ENCODE results near the gene KRR1. TPM values are rescaled to one million over a fixed set of nuclear protein-coding genes. Genes with fewer than 3 reads are reported as not detected.
"Not testable (repeated sequence)": the region's sequence is repeated elsewhere in the genome, so short reads cannot be mapped to it uniquely, and the experiment has no call there.

Gene KRR1
- total and polyA plus RNA-seq, 2 of the 13 experiments (the other 11 are each of a cell fraction or from before 2014, with no cell fraction given): 19.3 to 103 TPM

DNA sequence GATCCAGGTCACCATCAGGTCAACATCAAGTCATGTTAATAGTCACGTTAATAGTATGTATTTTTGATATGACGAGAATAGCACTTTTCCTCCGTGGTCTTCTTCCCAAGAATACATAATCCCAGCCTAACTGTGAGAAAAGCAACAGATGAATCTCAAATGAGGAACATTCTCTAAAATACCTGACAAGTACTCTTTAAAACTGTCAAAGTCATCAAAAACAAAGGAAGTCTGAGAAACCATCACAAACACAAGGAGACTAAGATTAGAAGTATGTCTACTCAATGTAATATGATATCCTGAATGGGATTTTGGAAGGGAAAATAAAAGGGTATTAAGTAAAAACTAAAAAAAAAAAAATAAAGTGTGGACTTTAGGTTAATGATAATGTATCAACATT lies 67.7 kb downstream of the KRR1 start:
- ATAC-seq (no peak), DNase-seq (ENCODE audit: low spot score) (no peak), FAIRE-seq (no peak)
- ChIA-PET POLR2A (no interaction called here), CTCF (ENCODE audit: low intra/inter-chr PET ratio, low total read pairs) (no interaction called here)
- Histone ChIP-seq H3K79me2 (ENCODE audit: insufficient read depth, low read length) (no peaks in the 10 kb centered on the region), H3K9ac (ENCODE audit: insufficient read depth, low read depth, low read length) (no peak overlapping the region), H3K4me3 (replicated peaks in 1 of 3; ENCODE audit: insufficient read depth in 1 of 3, low read depth in 2 of 3, low read length in 3 of 3) (no peak overlapping the region), H3K4me2 (ENCODE audit: low read depth, low read length) (no peak overlapping the region), H3K27me3 (ENCODE audit: control insufficient read depth in 1 of 2, insufficient read depth in 2 of 2, low read length in 2 of 2) (no peaks in the 10 kb centered on the region), H3K27ac (ENCODE audit: extremely low read length, insufficient read depth, low read length) (no peak overlapping the region), H3K9me3 (ENCODE audit: low read length) (no peaks in the 10 kb centered on the region), H4K20me1 (ENCODE audit: insufficient read depth, low read length) (no peaks in the 10 kb centered on the region), H2AFZ (ENCODE audit: low read length) (no peak overlapping the region), H3K4me1 (ENCODE audit: insufficient read depth, low read length) (peaks cover 47% of the 10 kb centered on the region), H3K36me3 (replicated peaks in 1 of 2; ENCODE audit: control insufficient read depth in 1 of 2, insufficient read depth in 2 of 2, low read length in 2 of 2) (no peaks in the 10 kb centered on the region)
- WGBS (ENCODE audit: low lambda C conversion rate): 56% methylated on average over 3 of the region's 3 CpGs
- intact Hi-C loops (cut with micrococcal nuclease; ENCODE audit: unreplicated experiment) (no loop called here), in situ Hi-C loops (cut with HindIII; ENCODE audit: extremely low pct_ligation_motif_present, low pct_unique_long_range_greater_than_20kb) (no loop called here)
- no TSS peak for BruUV-seq (replicated peaks)
- TF ChIP-seq ZNF670 (CRISPR knock-in tag; IDR thresholded peaks at IDR 0.05; ENCODE audit: borderline replicate concordance) (no peak), ZMYM2 (CRISPR knock-in tag; IDR thresholded peaks at IDR 0.05) (no peak), MAFK (conservative IDR thresholded peaks at IDR 0.05 in 1 of 2, IDR thresholded peaks at IDR 0.05 in 1 of 2; ENCODE audit: low read length in 2 of 2) (peak; percentile 49 to 55), MAFF (IDR thresholded peaks at IDR 0.05; ENCODE audit: low read depth, low read length) (peak; percentile 27; the same call in 1 of the 2 replicates)
- TF ChIP-seq, protein P1, sequence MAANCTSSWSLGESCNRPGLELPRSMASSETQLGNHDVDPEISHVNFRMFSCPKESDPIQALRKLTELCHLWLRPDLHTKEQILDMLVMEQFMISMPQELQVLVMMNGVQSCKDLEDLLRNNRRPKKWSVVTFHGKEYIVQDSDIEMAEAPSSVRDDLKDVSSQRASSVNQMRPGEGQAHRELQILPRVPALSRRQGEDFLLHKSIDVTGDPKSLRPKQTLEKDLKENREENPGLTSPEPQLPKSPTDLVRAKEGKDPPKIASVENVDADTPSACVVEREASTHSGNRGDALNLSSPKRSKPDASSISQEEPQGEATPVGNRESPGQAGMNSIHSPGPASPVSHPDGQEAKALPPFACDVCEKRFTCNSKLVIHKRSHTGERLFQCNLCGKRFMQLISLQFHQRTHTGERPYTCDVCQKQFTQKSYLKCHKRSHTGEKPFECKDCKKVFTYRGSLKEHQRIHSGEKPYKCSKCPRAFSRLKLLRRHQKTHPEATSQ (CRISPR knock-in tag; IDR thresholded peaks at IDR 0.05; ENCODE audit: borderline replicate concordance): no peak

DNA sequence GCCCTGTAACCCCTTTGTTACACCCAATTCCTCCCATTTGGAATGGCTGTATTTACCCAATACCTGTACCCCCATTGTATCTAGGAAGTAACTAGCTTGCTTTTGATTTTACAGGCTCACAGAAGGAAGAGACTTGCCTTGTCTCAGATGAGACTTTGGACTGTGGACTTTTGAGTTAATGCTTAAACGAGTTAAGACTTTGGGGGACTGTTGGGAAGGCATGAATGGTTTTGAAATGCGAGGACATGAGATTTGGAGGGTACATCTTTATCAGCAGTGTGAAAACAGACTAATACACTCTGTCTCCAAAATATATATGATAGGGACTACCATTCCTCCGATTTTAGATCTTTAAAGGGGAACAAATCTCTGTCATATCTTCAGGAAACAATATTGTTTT lies 69.0 kb downstream of the KRR1 start:
- CTCF ChIA-PET (ENCODE audit: low intra/inter-chr PET ratio, low total read pairs); H3K27me3 ChIP-seq (ENCODE audit: control insufficient read depth in 1 of 2, insufficient read depth in 2 of 2, low read length in 2 of 2); intact Hi-C loops (cut with micrococcal nuclease; ENCODE audit: unreplicated experiment); POLR2A ChIA-PET; H2AFZ ChIP-seq (ENCODE audit: low read length); H3K27ac ChIP-seq (ENCODE audit: extremely low read length, insufficient read depth, low read length); H4K20me1 ChIP-seq (ENCODE audit: insufficient read depth, low read length); H3K9me3 ChIP-seq (ENCODE audit: low read length); FAIRE-seq; H3K79me2 ChIP-seq (ENCODE audit: insufficient read depth, low read length); H3K4me3 ChIP-seq (replicated peaks in 1 of 3; ENCODE audit: insufficient read depth in 1 of 3, low read depth in 2 of 3, low read length in 3 of 3); BruUV-seq (replicated peaks); H3K9ac ChIP-seq (ENCODE audit: insufficient read depth, low read depth, low read length); H3K36me3 ChIP-seq (replicated peaks in 1 of 2; ENCODE audit: control insufficient read depth in 1 of 2, insufficient read depth in 2 of 2, low read length in 2 of 2); ATAC-seq; in situ Hi-C loops (cut with HindIII; ENCODE audit: extremely low pct_ligation_motif_present, low pct_unique_long_range_greater_than_20kb): not testable (repeated sequence)
- 0% methylated on average over 3 of the region's 3 CpGs for WGBS (ENCODE audit: low lambda C conversion rate)
- H3K4me1 ChIP-seq (ENCODE audit: insufficient read depth, low read length): peaks cover 47% of the 10 kb centered on the region
- peak; percentile 28 for DNase-seq (ENCODE audit: low spot score)
- H3K4me2 ChIP-seq (ENCODE audit: low read depth, low read length): peak overlapping the region; percentile 18; the same call in 1 of the 2 replicates
- peak; percentile 53; the same call in 1 of the 2 replicates for TF ChIP-seq GATAD2A (CRISPR knock-in tag; IDR thresholded peaks at IDR 0.05)
- peak; percentile 77 for TF ChIP-seq ZNF644 (CRISPR knock-in tag; IDR thresholded peaks at IDR 0.05; ENCODE audit: low read depth)
- TF ChIP-seq, protein P2, sequence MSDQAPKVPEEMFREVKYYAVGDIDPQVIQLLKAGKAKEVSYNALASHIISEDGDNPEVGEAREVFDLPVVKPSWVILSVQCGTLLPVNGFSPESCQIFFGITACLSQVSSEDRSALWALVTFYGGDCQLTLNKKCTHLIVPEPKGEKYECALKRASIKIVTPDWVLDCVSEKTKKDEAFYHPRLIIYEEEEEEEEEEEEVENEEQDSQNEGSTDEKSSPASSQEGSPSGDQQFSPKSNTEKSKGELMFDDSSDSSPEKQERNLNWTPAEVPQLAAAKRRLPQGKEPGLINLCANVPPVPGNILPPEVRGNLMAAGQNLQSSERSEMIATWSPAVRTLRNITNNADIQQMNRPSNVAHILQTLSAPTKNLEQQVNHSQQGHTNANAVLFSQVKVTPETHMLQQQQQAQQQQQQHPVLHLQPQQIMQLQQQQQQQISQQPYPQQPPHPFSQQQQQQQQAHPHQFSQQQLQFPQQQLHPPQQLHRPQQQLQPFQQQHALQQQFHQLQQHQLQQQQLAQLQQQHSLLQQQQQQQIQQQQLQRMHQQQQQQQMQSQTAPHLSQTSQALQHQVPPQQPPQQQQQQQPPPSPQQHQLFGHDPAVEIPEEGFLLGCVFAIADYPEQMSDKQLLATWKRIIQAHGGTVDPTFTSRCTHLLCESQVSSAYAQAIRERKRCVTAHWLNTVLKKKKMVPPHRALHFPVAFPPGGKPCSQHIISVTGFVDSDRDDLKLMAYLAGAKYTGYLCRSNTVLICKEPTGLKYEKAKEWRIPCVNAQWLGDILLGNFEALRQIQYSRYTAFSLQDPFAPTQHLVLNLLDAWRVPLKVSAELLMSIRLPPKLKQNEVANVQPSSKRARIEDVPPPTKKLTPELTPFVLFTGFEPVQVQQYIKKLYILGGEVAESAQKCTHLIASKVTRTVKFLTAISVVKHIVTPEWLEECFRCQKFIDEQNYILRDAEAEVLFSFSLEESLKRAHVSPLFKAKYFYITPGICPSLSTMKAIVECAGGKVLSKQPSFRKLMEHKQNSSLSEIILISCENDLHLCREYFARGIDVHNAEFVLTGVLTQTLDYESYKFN (CRISPR knock-in tag; conservative IDR thresholded peaks at IDR 0.05): peak; percentile 62
- peak; percentile 29; the same call in 1 of the 2 replicates for TF ChIP-seq ELF3 (CRISPR knock-in tag; IDR thresholded peaks at IDR 0.05)
